Measurements from ENCODE around the gene MYD88. TPM values are rescaled to one million over a fixed set of nuclear protein-coding genes. Genes with fewer than 3 reads are reported as not detected.
A peak's percentile ranks its signal among the peaks of the same experiment; 100 is the strongest.
"Not testable (repeated sequence)": the region's sequence is repeated elsewhere in the genome, so short reads cannot be mapped to it uniquely, and the experiment has no call there.

Gene MYD88
- total RNA-seq, 2 donors from 2014 or later, result 23.5 to 41.2 TPM

- peaks cover 16 to 19% of the 10 kb centered on the region in 2 donors for H3K36me3 Mint-ChIP-seq
- no peak overlapping the region for H3K27ac Mint-ChIP-seq
- peaks cover 5 to 17% of the 10 kb centered on the region in 2 donors for H3K9me3 Mint-ChIP-seq
- DNase-seq (ENCODE audit: low spot score in 2 of 2) (no peak), ATAC-seq (no peak)
Observed at GRCh38 chr3:38146504-38146903, 8.0 kb downstream of the MYD88 start.

- no peak for DNase-seq (ENCODE audit: low spot score in 2 of 2)
- peaks cover 9 to 14% of the 10 kb centered on the region in 2 donors for H3K36me3 Mint-ChIP-seq
Observed at GRCh38 chr3:38147421-38147820, 9.0 kb downstream of the MYD88 start.

GRCh38 chr3:38148311-38148882 lies 9.9 kb downstream of the MYD88 start:
- ATAC-seq (peak in 1 of 2 donors; percentile 14), DNase-seq (ENCODE audit: low spot score in 2 of 2) (no peak)

More at GRCh38 chr3:38147421-38147820, 9.0 kb downstream of the MYD88 start:
- ATAC-seq, result no peak
- Mint-ChIP-seq H3K27ac (no peak overlapping the region), H3K9me3 (peaks cover 5 to 17% of the 10 kb centered on the region in 2 donors)

GRCh38 chr3:38149708-38150107 lies 11.2 kb downstream of the MYD88 start:
- Mint-ChIP-seq H3K36me3 (peaks cover 9 to 14% of the 10 kb centered on the region in 2 donors), H3K27ac (no peak overlapping the region), H3K9me3 (peaks cover 5 to 17% of the 10 kb centered on the region in 2 donors)
- no peak for ATAC-seq
- DNase-seq (ENCODE audit: low spot score in 2 of 2), result no peak

More at GRCh38 chr3:38148311-38148882, 9.9 kb downstream of the MYD88 start:
- Mint-ChIP-seq H3K36me3 (peaks cover 9 to 14% of the 10 kb centered on the region in 2 donors), H3K9me3 (peaks cover 5 to 17% of the 10 kb centered on the region in 2 donors), H3K27ac (no peak overlapping the region)

- no peak for ATAC-seq
Observed at GRCh38 chr3:38150780-38151528, 12.5 kb downstream of the MYD88 start.

GRCh38 chr3:38151667-38152265 lies 13.3 kb downstream of the MYD88 start:
- DNase-seq (ENCODE audit: low spot score in 2 of 2) (no peak), ATAC-seq (peak in 1 of 2 donors; percentile 59)
- peaks cover 3 to 5% of the 10 kb centered on the region in 2 donors for H3K9me3 Mint-ChIP-seq
- H3K27ac Mint-ChIP-seq, result no peak overlapping the region
- H3K36me3 Mint-ChIP-seq, result peaks cover 0 to 6% of the 10 kb centered on the region in 2 donors

More at GRCh38 chr3:38150780-38151528, 12.5 kb downstream of the MYD88 start:
- H3K9me3 Mint-ChIP-seq, result peaks cover 5 to 12% of the 10 kb centered on the region in 2 donors
- H3K27ac Mint-ChIP-seq, result no peak overlapping the region
- H3K36me3 Mint-ChIP-seq, result peaks cover 5 to 14% of the 10 kb centered on the region in 2 donors
- no peak for DNase-seq (ENCODE audit: low spot score in 2 of 2)

- ATAC-seq (no peak), DNase-seq (ENCODE audit: low spot score in 2 of 2) (no peak)
- Mint-ChIP-seq H3K36me3 (no peaks in the 10 kb centered on the region), H3K27ac (no peak overlapping the region), H3K9me3 (no peaks in the 10 kb centered on the region)
Observed at GRCh38 chr3:38152609-38153008, 14.1 kb downstream of the MYD88 start.

- H3K27ac Mint-ChIP-seq, result no peak overlapping the region
- no peaks in the 10 kb centered on the region for H3K9me3 Mint-ChIP-seq
- ATAC-seq, result no peak
- H3K36me3 Mint-ChIP-seq, result no peaks in the 10 kb centered on the region
- no peak for DNase-seq (ENCODE audit: low spot score in 2 of 2)
Observed at GRCh38 chr3:38153221-38153620, 14.8 kb downstream of the MYD88 start.

- ATAC-seq, result peak in 1 of 2 donors; percentile 51
- Mint-ChIP-seq H3K27ac (no peak overlapping the region), H3K9me3 (no peaks in the 10 kb centered on the region), H3K36me3 (no peaks in the 10 kb centered on the region)
- DNase-seq (ENCODE audit: low spot score in 2 of 2), result no peak
Observed at GRCh38 chr3:38154033-38154494, 15.6 kb downstream of the MYD88 start.

GRCh38 chr3:38154625-38155255 lies 16.3 kb downstream of the MYD88 start:
- DNase-seq (ENCODE audit: low spot score in 2 of 2) (no peak), ATAC-seq (no peak)
- no peaks in the 10 kb centered on the region for H3K36me3 Mint-ChIP-seq
- H3K27ac Mint-ChIP-seq, result no peak overlapping the region
- no peaks in the 10 kb centered on the region for H3K9me3 Mint-ChIP-seq

GRCh38 chr3:38155825-38156224 lies 17.4 kb downstream of the MYD88 start:
- H3K27ac Mint-ChIP-seq, result no peak overlapping the region
- no peaks in the 10 kb centered on the region for H3K36me3 Mint-ChIP-seq
- no peaks in the 10 kb centered on the region for H3K9me3 Mint-ChIP-seq
- no peak for ATAC-seq
- DNase-seq (ENCODE audit: low spot score in 2 of 2), result no peak

- DNase-seq (ENCODE audit: low spot score in 2 of 2) (no peak), ATAC-seq (no peak)
- Mint-ChIP-seq H3K36me3 (no peaks in the 10 kb centered on the region), H3K27ac (no peak overlapping the region), H3K9me3 (no peaks in the 10 kb centered on the region)
Observed at GRCh38 chr3:38157117-38157516, 18.7 kb downstream of the MYD88 start.

- no peaks in the 10 kb centered on the region for H3K9me3 Mint-ChIP-seq
- no peak overlapping the region for H3K27ac Mint-ChIP-seq
- H3K36me3 Mint-ChIP-seq, result no peaks in the 10 kb centered on the region
- ATAC-seq (no peak), DNase-seq (ENCODE audit: low spot score in 2 of 2) (no peak)
Observed at GRCh38 chr3:38157595-38157994, 19.1 kb downstream of the MYD88 start.

GRCh38 chr3:38158472-38158871 lies 20.0 kb downstream of the MYD88 start:
- no peaks in the 10 kb centered on the region for H3K9me3 Mint-ChIP-seq
- H3K36me3 Mint-ChIP-seq, result no peaks in the 10 kb centered on the region
- DNase-seq (ENCODE audit: low spot score in 2 of 2) (no peak), ATAC-seq (no peak)
- H3K27ac Mint-ChIP-seq, result no peak overlapping the region

- not testable (repeated sequence) for ATAC-seq; DNase-seq (ENCODE audit: low spot score in 2 of 2); H3K27ac Mint-ChIP-seq; H3K9me3 Mint-ChIP-seq; H3K36me3 Mint-ChIP-seq
Observed at GRCh38 chr3:38160704-38161103, 22.2 kb downstream of the MYD88 start.

GRCh38 chr3:38163117-38163840 lies 24.8 kb downstream of the MYD88 start:
- Mint-ChIP-seq H3K9me3 (no peaks in the 10 kb centered on the region), H3K36me3 (peaks cover 14 to 31% of the 10 kb centered on the region in 2 donors), H3K27ac (no peak overlapping the region)
- ATAC-seq (no peak), DNase-seq (ENCODE audit: low spot score in 2 of 2) (no peak)
